ENCODE data around the gene ADORA2A.

GRCh38 chr22:24401931-24402367 lies 25.4 kb upstream of the ADORA2A start:
- TF ChIP-seq CTCF (optimal IDR thresholded peaks at IDR 0.05 in 1 of 3, IDR thresholded peaks at IDR 0.05 in 1 of 3, conservative IDR thresholded peaks at IDR 0.05 in 1 of 3; ENCODE audit: extremely low read depth in 1 of 3, insufficient read depth in 2 of 3, low read length in 3 of 3) (no peak), EZH2 (IDR thresholded peaks at IDR 0.05; ENCODE audit: low read length) (no peak)
